Measurements from ENCODE around the gene VPS26C.

Gene VPS26C

GRCh38 chr21:37200641-37201480 is 66.3 kb downstream of the VPS26C start:
- no peak for DNase-seq

DNA sequence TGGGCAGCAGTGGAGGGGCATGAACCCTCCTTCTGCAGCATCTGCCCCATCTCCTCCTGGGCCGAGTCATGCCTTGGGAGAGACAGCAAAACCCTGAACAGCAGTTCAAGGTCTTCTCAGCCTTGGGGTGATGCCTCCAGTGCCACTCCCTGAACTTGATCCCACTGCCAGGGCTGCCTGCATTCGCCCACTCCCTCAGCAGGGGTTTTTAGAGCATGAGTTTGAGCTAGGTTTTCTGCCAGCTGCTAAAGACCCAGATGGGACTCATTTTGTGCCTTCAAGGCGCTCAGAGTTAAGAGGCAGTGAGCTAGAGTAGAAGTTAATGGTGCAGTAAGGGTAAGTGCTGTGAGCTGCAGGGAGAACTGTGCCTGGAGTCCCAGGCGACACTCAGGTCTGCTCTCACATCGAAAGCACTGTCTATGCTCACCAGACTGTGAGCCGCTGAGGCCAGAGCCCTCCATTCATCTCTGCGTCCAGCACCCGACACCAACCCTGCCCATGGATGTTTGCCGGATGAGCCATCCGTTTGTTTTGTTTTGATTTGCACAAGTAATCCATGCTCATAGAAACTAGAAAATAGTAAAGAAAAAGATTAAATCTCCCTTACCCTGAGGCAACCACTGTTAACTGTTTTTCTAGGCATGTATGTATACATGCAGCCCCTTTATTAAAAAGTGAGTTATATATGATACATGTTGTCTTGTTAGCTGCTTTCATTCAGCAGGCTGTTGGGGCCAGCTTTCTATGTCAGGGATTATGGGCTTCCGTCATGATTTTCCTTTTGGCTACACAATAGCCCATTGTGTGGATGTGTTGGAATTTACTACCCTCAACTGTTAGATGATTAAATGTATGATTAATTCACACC is 67.8 kb downstream of the VPS26C start:
- DNase-seq = no peak

GRCh38 chr21:37197746-37198145 is 69.4 kb downstream of the VPS26C start:
- no peak for DNase-seq

DNA sequence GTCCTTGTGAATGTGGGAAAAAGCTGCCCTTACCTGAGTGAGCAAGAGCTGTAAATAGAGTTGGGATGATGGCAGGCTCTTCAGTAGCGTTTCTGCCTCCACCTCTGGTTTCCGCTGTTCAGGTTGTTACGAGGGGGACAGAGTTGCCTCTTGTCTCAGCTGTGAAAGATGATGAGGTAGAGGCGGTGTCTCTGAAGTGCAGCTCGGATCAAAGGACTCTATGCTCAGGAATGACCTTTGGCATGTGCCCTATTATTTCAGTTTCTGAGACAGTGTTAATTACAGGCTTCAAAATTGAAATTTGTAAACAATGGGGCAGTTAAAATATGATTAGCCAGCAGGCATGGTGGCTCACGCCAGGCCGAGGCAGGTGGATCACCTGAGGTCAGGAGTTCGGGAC is 70.3 kb downstream of the VPS26C start:
- DNase-seq = no peak

DNA sequence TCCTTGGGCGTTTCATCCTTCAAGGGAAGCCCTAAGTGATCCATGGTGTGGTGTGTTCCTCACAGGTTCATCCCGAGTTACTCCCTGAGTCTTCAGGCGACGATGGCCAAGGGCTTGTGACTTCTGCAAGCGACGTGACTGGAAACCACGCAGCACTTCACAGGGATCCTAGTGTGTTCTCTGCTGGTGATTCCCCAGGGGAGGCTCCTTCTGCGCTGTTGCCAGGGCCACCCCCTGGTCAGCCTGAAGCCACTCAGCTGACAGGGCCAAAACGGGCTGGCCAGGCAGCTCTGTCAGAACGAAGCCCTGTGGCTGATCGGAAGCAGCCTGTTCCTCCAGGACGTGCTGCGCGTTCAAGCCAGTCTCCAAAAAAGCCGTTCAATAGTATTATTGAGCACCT is 71.5 kb downstream of the VPS26C start:
- DNase-seq = no peak

- DNase-seq = no peak
Observed at GRCh38 chr21:37195059-37195458, 72.1 kb downstream of the VPS26C start.

DNA sequence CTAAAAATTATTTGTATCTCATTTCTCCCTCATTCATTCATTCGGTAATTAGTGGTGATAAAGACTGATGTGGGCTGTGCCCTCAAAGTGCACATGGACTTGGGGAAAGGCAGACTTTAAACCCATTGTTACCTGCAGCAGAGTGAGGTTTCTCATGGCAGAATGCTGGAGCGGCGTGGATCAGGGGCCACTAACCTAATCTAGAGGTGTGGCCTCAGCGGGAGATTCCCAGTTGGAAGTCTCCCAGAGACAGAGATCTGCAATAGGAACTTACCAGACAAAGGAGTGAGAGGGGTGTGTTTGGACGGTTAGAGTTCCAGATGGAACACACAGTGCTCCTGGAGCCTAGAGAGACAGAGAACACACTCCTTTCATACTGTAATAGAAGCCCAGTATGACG is 73.5 kb downstream of the VPS26C start:
- no peak for DNase-seq

GRCh38 chr21:37193006-37193405 is 74.1 kb downstream of the VPS26C start:
- DNase-seq = no peak

DNA sequence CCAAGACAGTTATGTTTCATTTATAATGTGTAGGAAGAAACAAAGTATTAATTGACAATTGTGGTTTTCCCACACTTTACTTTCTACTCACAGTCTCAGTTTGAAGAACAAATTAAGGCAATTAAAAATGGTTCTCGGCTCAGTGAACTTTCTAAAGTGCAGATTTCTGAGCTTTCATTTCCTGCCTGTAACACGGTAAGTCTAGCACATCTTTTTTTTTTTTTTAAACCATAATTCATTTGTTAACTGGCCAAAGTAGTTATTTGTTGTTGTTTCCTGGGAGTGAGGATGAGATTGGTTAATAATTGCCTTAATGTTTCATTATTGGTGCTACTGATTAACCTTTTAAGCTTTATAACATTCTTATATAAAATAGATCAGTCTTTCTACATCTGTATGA is 75.1 kb downstream of the VPS26C start:
- DNase-seq = no peak

DNA sequence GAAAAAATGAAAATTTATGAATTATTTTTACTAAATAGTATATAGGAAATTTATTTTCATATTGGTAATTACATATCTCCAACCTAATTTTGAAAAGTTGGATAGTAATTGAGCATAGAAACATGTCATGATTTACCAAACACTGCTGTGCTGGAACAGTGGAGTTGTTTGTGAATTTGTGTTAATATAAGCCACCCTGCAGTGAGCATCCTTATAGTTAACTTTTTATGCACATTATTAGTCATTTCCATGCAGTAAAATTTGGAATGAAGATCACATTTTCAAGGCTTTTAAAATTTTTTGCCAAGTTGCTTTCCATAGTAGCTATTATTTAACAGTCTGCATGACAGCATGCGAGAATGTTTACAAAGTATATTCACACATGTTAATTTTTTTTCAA is 78.3 kb downstream of the VPS26C start:
- DNase-seq = no peak

GRCh38 chr21:37186983-37187382 is 80.2 kb downstream of the VPS26C start:
- no peak for DNase-seq

- DNase-seq = no peak
Observed at GRCh38 chr21:37184784-37185593, 82.1 kb downstream of the VPS26C start.

- DNase-seq = no peak
Observed at GRCh38 chr21:37183749-37184148, 83.4 kb downstream of the VPS26C start.

DNA sequence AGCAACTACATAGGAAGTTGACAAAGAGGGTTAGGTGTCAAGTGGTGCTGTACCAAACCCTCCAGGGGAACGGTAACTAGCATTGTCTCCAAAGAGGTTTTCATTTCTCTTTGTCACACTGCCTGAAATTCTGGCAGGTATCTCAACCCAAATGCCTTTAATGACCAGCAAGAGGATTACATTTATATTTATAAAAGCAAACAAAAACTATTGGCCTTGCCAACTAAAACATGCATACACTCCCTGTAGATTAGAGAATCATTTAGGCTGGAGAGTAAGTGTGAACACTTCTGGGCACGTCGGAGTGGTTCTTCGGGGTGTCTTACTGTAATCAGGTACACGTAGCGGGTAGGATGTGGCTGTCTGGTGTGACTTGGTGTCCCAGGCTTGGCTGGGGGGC is 84.9 kb downstream of the VPS26C start:
- no peak for DNase-seq

- no peak for DNase-seq
Observed at GRCh38 chr21:37181059-37181458, 86.1 kb downstream of the VPS26C start.

DNA sequence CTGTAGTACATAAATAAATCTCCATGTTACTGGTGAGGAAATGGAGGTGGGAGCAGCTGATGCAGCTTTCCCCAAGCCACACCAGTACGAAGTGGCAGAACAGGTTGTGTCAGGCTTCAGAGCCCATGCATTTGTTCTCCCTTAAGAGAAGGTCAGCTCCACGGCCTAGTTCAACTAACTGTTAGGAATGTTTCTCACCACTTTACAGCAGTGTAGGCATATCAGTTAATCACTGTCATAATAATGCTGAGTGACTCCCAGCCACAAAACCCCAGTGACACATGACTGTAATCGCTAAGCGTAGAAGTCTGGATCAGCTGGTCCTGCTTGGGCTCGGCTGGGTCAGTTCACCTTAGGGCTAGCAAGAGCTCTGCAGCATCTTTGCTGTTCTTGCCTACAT is 90.4 kb downstream of the VPS26C start:
- no peak for DNase-seq

All from activated effector memory CD4-positive, alpha-beta T cell treated with Interleukin-2 at 50 U/mL for 16 hours (primary cell).